Body of pancreas (tissue), 4 donors: Measurements from ENCODE around the gene GPR4.

Source experiments
- CTCF ChIP-seq, 7 experiments: fragments of 450-650 bp in 4 of 7; fragments of 200-600 bp in 3 of 7; sonication (generic) in 3 of 7; IDR thresholded peaks; one replicate each; pipeline ENCODE4 v1.5.1; 2016 to 2019; ENCODE audit warnings: antibody characterized with exemption in 7 of 7
- POLR2A ChIP-seq, 3 donors: fragments of 450-650 bp; IDR thresholded peaks; one replicate each; pipeline ENCODE4 v1.6.1; 2016; ENCODE audit warnings: antibody characterized with exemption in 3 of 3, mild to moderate bottlenecking in 2 of 3

GRCh38 chr19:45592366-45592765 lies 9.6 kb downstream of the GPR4 start:
- TF ChIP-seq CTCF (IDR thresholded peaks at IDR 0.05) (no peak), POLR2A (IDR thresholded peaks at IDR 0.05) (no peak)
